B cell (primary cell): ENCODE data around the gene RAB5B. TPM values are rescaled to one million over a fixed set of nuclear protein-coding genes. Genes with fewer than 3 reads are reported as not detected.

Experiments used
- ATAC-seq: fragments of 200-7000 bp; cut with Tn5 transposase; one replicate; pipeline ENCODE4 v1.10.0; 2021; ENCODE audit warnings: low read depth, mild to moderate bottlenecking, moderate number of reproducible peaks, moderate library complexity
- CTCF ChIA-PET: fragments of 350-600 bp; sonication (Branson Sonifier 250); formaldehyde crosslinking; loops from one replicate; lab custom pipeline; 2021; ENCODE audit warnings: antibody characterized with exemption, inconsistent platforms; lab: Charles Lee
- POLR2A ChIA-PET: fragments of 350-600 bp; sonication (Branson Sonifier 250); formaldehyde crosslinking; loops from one replicate; lab custom pipeline; 2021; ENCODE audit warnings: antibody characterized with exemption; lab: Charles Lee
- DNase-seq: peaks from one replicate; pipeline ENCODE4 v3.0.0; 2013
- H2AFZ ChIP-seq: 2 replicates; pipeline ENCODE4 v1.6.1; 2012; ENCODE audit warnings: mild to moderate bottlenecking, low read depth, low read length; ENCODE audit not compliant: insufficient read depth, poor library complexity, severe bottlenecking
- H3K27ac ChIP-seq, 2 donors: 1 replicate in 1 of 2; 2 replicates in 1 of 2; pipeline ENCODE4 v1.5.1; 2012 to 2013; ENCODE audit warnings: low read length in 2 of 2, mild to moderate bottlenecking in 2 of 2, moderate library complexity in 1 of 2
- H3K27me3 ChIP-seq, 4 experiments: fragments of 200-600 bp in 1 of 4; sonication (generic) in 1 of 4; replicated peaks in 1 of 4; 1 replicate in 2 of 4; 2 replicates in 2 of 4; pipeline versions ENCODE4 v1.6.1 to v1.7.0; 2013 to 2016; ENCODE audit warnings: low read length in 3 of 4, mild to moderate bottlenecking in 2 of 4, mixed read lengths in 1 of 4, moderate library complexity in 1 of 4; ENCODE audit not compliant: insufficient read depth in 4 of 4, control insufficient read depth in 3 of 4; ENCODE audit errors: control extremely low read depth in 1 of 4
- H3K36me3 ChIP-seq, 2 experiments: replicated peaks in 1 of 2; 1 replicate in 1 of 2; 2 replicates in 1 of 2; pipeline versions ENCODE4 v1.6.1 to v1.7.1; 2013; ENCODE audit warnings: low read length in 1 of 2; ENCODE audit not compliant: insufficient read depth in 2 of 2, control insufficient read depth in 1 of 2; ENCODE audit errors: control extremely low read depth in 1 of 2, extremely low read depth in 1 of 2
- H3K4me1 ChIP-seq, 2 donors: fragments of 200-600 bp in 1 of 2; sonication (generic) in 1 of 2; 1 replicate in 1 of 2; 2 replicates in 1 of 2; pipeline versions ENCODE4 v1.5.1 to v1.6.1; 2013 to 2017; ENCODE audit warnings: low read length in 2 of 2; ENCODE audit not compliant: control insufficient read depth in 2 of 2, insufficient read depth in 2 of 2
- H3K4me2 ChIP-seq: replicated peaks from 2 replicates; pipeline ENCODE3; 2012; ENCODE audit warnings: mild to moderate bottlenecking, low read depth, low read length; ENCODE audit not compliant: poor library complexity, severe bottlenecking
- H3K4me3 ChIP-seq, 5 experiments: fragments of 200-600 bp in 1 of 5; sonication (generic) in 1 of 5; 1 replicate in 3 of 5; 2 replicates in 2 of 5; pipeline versions ENCODE4 v1.5.1 to v1.7.0; 2011 to 2016; ENCODE audit warnings: low read length in 4 of 5, mild to moderate bottlenecking in 4 of 5, low read depth in 2 of 5, control low read depth in 1 of 5, moderate library complexity in 1 of 5; ENCODE audit not compliant: insufficient read depth in 1 of 5; ENCODE audit errors: control extremely low read depth in 1 of 5, extremely low read depth in 1 of 5
- H3K79me2 ChIP-seq: fragments of 200-600 bp; sonication (generic); one replicate; pipeline ENCODE4 v1.6.0; 2016; ENCODE audit warnings: low read length; ENCODE audit not compliant: control insufficient read depth, insufficient read depth
- H3K9ac ChIP-seq: fragments of 200-600 bp; sonication (generic); 2 replicates; pipeline ENCODE4 v1.6.1; 2017; ENCODE audit warnings: mild to moderate bottlenecking, low read length, moderate library complexity
- H3K9me3 ChIP-seq, 3 donors: one replicate each; pipeline versions ENCODE4 v1.6.1 to v1.7.1; 2013; ENCODE audit warnings: low read length in 2 of 3; ENCODE audit not compliant: control insufficient read depth in 2 of 3, insufficient read depth in 1 of 3; ENCODE audit errors: control extremely low read depth in 1 of 3
- H4K20me1 ChIP-seq: 2 replicates; pipeline ENCODE4 v1.6.0; 2012; ENCODE audit warnings: mild to moderate bottlenecking, low read length; ENCODE audit not compliant: insufficient read depth, control insufficient read depth, poor library complexity, severe bottlenecking
- H3K27ac Mint-ChIP-seq: one replicate; pipeline ENCODE4 v1.8.0; 2021; ENCODE audit warnings: mixed read lengths
- H3K27me3 Mint-ChIP-seq: one replicate; pipeline ENCODE4 v1.8.0; 2021; ENCODE audit warnings: mixed read lengths
- H3K4me1 Mint-ChIP-seq: one replicate; pipeline ENCODE4 v1.8.0; 2021; ENCODE audit warnings: mixed read lengths
- H3K4me3 Mint-ChIP-seq: one replicate; pipeline ENCODE4 v1.8.0; 2021; ENCODE audit warnings: mixed read lengths
- H3K9me3 Mint-ChIP-seq: one replicate; pipeline ENCODE4 v1.8.0; 2022; ENCODE audit warnings: mixed read lengths; ENCODE audit not compliant: insufficient read depth
- CTCF ChIP-seq: fragments of 200-600 bp; IDR thresholded peaks from one replicate; pipeline ENCODE4 v1.8.0; 2022; ENCODE audit warnings: antibody characterized with exemption, mild to moderate bottlenecking
- EZH2 ChIP-seq: IDR thresholded peaks from 2 replicates; pipeline ENCODE4 v1.6.1; 2012; ENCODE audit warnings: borderline replicate concordance, low read depth, mild to moderate bottlenecking, moderate library complexity, low read length; ENCODE audit not compliant: insufficient read depth, poor library complexity, severe bottlenecking
- WGBS: methylation state at CpG from one replicate; pipeline ENCODE4 v1.1.5; 2013; ENCODE audit warnings: missing lambda C conversion rate; ENCODE audit not compliant: insufficient coverage; 5-methylcytosine and 5-hydroxymethylcytosine counted together
- intact Hi-C: fragments of 100-400 bp; cut with micrococcal nuclease; formaldehyde crosslinking; loops from one replicate; pipeline ENCODE4 v1.10.0; 2022
- polyA plus RNA-seq: library from polyadenylated mRNA; depleted of rRNA; stranded (reverse); fragments of >200 nt; gene quantifications from 2 replicates; pipeline ENCODE4 v1.2.3, GENCODE V29; 2012
- total RNA-seq, 2 donors: library from RNA; stranded (reverse); fragments of 120-200 nt in 1 of 2; gene quantifications; 1 replicate in 1 of 2; 2 replicates in 1 of 2; pipeline versions ENCODE4 v1.2.3 to v1.2.4, GENCODE V29; 2013 to 2022

The RAB5B gene
- total and polyA plus RNA-seq, 2 donors (not counting 1 experiment from before 2014, with no cell fraction given) = 42.1 to 111 TPM

GRCh38 chr12:55966408-55967281 is 7.2 kb upstream of the RAB5B start, which contains the start of gene CDK2:
Gene CDK2, plus strand, starts transcription at chr12:55966830. Its CDS starts 179 bp downstream, at chr12:55967009.
- TF ChIP-seq EZH2 (no peak), CTCF (no peak)
- Mint-ChIP-seq H3K27me3 (no peaks in the 10 kb centered on the region), H3K27ac (peak within 1 kb of the TSS; percentile 78), H3K4me3 (peak within 1 kb of the TSS; percentile 93), H3K4me1 (peaks cover 34% of the 10 kb centered on the region), H3K9me3 (no peaks in the 10 kb centered on the region)
- Histone ChIP-seq H3K4me3 (peak within 1 kb of the TSS; percentile 65 to 82 (median 81)), H4K20me1 (no peaks in the 10 kb centered on the region), H3K27ac (peak within 1 kb of the TSS in 1 of 2 donors; percentile 77), H3K9me3 (no peaks in the 10 kb centered on the region), H3K79me2 (peaks cover 18% of the 10 kb centered on the region), H3K4me2 (peak within 1 kb of the TSS; percentile 89), H3K27me3 (no peaks in the 10 kb centered on the region), H3K4me1 (peaks cover 16 to 20% of the 10 kb centered on the region in 2 donors), H2AFZ (peak within 1 kb of the TSS; percentile 97), H3K9ac (peak within 1 kb of the TSS; percentile 83), H3K36me3 (no peaks in the 10 kb centered on the region)
- ChIA-PET POLR2A (no interaction called here), CTCF (interaction anchor here (1.5 to 1.8 kb wide), 2 partner anchors 27 to 29 kb away, joined by 6 to 8 read pairs; no protein-coding TSS in a partner anchor)
- DNase-seq (peak; percentile 87), ATAC-seq (peak; percentile 100)
- intact Hi-C loops = loop anchor here (1.0 kb wide), 1 partner anchor 8 kb away; the partner anchor contains the start of gene RAB5B
- under 1% methylated on average over 33 of the region's 45 CpGs for WGBS

GRCh38 chr12:55969356-55969755 is 4.5 kb upstream of the RAB5B start:
- Histone ChIP-seq H2AFZ (no peak overlapping the region), H3K9me3 (no peaks in the 10 kb centered on the region), H3K4me3 (no peak overlapping the region), H3K4me2 (no peak overlapping the region), H3K9ac (no peak overlapping the region), H4K20me1 (no peaks in the 10 kb centered on the region), H3K27ac (no peak overlapping the region), H3K27me3 (no peaks in the 10 kb centered on the region), H3K79me2 (peaks cover 26% of the 10 kb centered on the region), H3K4me1 (peaks cover 23 to 26% of the 10 kb centered on the region in 2 donors), H3K36me3 (no peaks in the 10 kb centered on the region)
- no peak for ATAC-seq
- intact Hi-C loops = no loop called here
- Mint-ChIP-seq H3K27ac (peak overlapping the region; percentile 21), H3K4me1 (peaks cover 34% of the 10 kb centered on the region), H3K4me3 (no peak overlapping the region), H3K9me3 (no peaks in the 10 kb centered on the region), H3K27me3 (no peaks in the 10 kb centered on the region)
- WGBS = no CpG with 5 or more reads among the region's 4 CpGs
- no peak for DNase-seq
- no peak for TF ChIP-seq CTCF
- no peak for TF ChIP-seq EZH2
- ChIA-PET CTCF (interaction anchor here (1.1 kb wide), 1 partner anchor 27 kb away, joined by 3 read pairs; no protein-coding TSS in a partner anchor), POLR2A (no interaction called here)
